GM13977 (cell line): ENCODE results near the gene HPF1.
A peak's percentile ranks its signal among the peaks of the same experiment; 100 is the strongest.

ENCODE experiments used
- DNase-seq: peaks from one replicate; pipeline ENCODE4 v3.0.0; 2012; ENCODE audit warnings: low spot score
- in situ Hi-C: fragments of 300-500 bp; cut with MboI; formaldehyde crosslinking; loops from one replicate; pipeline ENCODE4 v1.12.0; 2022; ENCODE audit warnings: low sequenced_read_pairs, low pct_unique_long_range_greater_than_20kb, mixed read lengths, inconsistent platforms; ENCODE audit not compliant: unreplicated experiment
- TF ChIP-seq, protein P1 (sequence below): IDR thresholded peaks from 2 replicates; pipeline ENCODE4 v1.5.1; 2012; ENCODE audit warnings: mild to moderate bottlenecking, control low read depth; ENCODE audit not compliant: insufficient read depth; ENCODE audit errors: extremely low read depth, missing control alignments

HPF1 gene

GRCh38 chr4:169766741-169767140 lies 9.0 kb upstream of the HPF1 start:
- no peak for DNase-seq
- in situ Hi-C loops, result no loop called here
- TF ChIP-seq, protein P1, sequence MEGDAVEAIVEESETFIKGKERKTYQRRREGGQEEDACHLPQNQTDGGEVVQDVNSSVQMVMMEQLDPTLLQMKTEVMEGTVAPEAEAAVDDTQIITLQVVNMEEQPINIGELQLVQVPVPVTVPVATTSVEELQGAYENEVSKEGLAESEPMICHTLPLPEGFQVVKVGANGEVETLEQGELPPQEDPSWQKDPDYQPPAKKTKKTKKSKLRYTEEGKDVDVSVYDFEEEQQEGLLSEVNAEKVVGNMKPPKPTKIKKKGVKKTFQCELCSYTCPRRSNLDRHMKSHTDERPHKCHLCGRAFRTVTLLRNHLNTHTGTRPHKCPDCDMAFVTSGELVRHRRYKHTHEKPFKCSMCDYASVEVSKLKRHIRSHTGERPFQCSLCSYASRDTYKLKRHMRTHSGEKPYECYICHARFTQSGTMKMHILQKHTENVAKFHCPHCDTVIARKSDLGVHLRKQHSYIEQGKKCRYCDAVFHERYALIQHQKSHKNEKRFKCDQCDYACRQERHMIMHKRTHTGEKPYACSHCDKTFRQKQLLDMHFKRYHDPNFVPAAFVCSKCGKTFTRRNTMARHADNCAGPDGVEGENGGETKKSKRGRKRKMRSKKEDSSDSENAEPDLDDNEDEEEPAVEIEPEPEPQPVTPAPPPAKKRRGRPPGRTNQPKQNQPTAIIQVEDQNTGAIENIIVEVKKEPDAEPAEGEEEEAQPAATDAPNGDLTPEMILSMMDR, result no peak

- TF ChIP-seq, protein P1, result no peak
- no peak for DNase-seq
- in situ Hi-C loops, result no loop called here
These were observed 8.1 kb upstream of the HPF1 start for GRCh38 chr4:169765835-169766234.

DNA sequence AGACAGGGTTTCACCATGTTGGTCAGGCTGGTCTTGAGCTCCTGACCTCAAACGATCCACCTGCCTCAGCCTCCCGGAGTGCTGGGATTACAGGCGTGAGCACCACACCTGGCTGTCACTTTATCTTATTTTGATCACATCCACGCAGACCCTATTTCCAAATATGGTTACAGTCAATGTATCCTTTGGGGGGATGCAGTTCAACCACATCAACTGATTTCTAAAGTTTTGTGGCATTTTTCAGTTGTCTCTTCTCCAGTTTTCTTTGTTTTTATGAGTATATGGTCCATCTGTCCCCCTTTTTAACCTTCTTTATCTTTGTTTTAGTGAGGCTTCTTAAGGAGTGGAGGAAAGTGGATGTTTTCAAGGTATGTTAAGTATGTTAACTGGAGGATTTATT lies 4.1 kb upstream of the HPF1 start:
- no peak for DNase-seq
- TF ChIP-seq, protein P1, result no peak
- in situ Hi-C loops, result no loop called here

- in situ Hi-C loops, result no loop called here
- TF ChIP-seq, protein P1, result no peak
- no peak for DNase-seq
These were observed 738 bp upstream of the HPF1 start for GRCh38 chr4:169758401-169758962.

DNA sequence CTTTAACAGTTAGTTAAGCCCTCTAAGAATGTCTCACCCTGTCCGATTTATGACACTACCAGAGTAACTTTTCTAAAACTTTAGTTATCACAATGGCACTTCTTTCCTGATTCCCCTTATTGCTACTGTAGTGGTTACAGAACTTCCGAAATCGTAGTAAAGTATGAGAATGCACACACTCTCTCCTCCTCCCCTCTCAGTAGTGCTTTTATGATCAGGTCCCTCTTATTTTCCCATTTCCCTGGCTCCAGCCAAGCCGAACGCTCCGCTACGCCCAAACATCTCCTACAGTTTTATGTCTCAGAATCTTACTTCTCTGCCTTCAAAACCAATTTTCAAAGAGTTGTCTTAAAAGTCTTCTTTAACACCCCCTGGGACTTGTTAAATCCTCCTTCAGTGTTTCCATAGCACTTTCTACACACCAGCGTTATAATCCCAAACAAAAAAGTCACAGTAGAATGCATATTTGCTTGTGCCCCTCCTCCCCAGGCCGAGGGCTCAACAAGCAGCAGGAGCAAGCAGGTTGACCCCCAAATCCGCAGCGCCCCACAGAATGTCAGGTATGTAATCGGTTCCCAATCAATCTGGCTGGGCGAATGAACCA lies 671 bp downstream of the HPF1 start:
- peak; percentile 17 for DNase-seq
- in situ Hi-C loops, result no loop called here
- TF ChIP-seq, protein P1, result no peak

GRCh38 chr4:169745291-169745690 lies 12.5 kb downstream of the HPF1 start:
- TF ChIP-seq, protein P1, result no peak
- no peak for DNase-seq
- in situ Hi-C loops, result no loop called here
